HG03135 (cell line): Measurements from ENCODE around the gene WASHC4.

Experiments
- ATAC-seq: cut with Tn5 transposase; IDR thresholded peaks from one replicate; pipeline ENCODE4 v1.9.1; 2021; ENCODE audit warnings: mild to moderate bottlenecking, moderate library complexity; ENCODE audit not compliant: unreplicated experiment

The WASHC4 gene, protein sequence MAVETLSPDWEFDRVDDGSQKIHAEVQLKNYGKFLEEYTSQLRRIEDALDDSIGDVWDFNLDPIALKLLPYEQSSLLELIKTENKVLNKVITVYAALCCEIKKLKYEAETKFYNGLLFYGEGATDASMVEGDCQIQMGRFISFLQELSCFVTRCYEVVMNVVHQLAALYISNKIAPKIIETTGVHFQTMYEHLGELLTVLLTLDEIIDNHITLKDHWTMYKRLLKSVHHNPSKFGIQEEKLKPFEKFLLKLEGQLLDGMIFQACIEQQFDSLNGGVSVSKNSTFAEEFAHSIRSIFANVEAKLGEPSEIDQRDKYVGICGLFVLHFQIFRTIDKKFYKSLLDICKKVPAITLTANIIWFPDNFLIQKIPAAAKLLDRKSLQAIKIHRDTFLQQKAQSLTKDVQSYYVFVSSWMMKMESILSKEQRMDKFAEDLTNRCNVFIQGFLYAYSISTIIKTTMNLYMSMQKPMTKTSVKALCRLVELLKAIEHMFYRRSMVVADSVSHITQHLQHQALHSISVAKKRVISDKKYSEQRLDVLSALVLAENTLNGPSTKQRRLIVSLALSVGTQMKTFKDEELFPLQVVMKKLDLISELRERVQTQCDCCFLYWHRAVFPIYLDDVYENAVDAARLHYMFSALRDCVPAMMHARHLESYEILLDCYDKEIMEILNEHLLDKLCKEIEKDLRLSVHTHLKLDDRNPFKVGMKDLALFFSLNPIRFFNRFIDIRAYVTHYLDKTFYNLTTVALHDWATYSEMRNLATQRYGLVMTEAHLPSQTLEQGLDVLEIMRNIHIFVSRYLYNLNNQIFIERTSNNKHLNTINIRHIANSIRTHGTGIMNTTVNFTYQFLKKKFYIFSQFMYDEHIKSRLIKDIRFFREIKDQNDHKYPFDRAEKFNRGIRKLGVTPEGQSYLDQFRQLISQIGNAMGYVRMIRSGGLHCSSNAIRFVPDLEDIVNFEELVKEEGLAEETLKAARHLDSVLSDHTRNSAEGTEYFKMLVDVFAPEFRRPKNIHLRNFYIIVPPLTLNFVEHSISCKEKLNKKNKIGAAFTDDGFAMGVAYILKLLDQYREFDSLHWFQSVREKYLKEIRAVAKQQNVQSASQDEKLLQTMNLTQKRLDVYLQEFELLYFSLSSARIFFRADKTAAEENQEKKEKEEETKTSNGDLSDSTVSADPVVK

DNA sequence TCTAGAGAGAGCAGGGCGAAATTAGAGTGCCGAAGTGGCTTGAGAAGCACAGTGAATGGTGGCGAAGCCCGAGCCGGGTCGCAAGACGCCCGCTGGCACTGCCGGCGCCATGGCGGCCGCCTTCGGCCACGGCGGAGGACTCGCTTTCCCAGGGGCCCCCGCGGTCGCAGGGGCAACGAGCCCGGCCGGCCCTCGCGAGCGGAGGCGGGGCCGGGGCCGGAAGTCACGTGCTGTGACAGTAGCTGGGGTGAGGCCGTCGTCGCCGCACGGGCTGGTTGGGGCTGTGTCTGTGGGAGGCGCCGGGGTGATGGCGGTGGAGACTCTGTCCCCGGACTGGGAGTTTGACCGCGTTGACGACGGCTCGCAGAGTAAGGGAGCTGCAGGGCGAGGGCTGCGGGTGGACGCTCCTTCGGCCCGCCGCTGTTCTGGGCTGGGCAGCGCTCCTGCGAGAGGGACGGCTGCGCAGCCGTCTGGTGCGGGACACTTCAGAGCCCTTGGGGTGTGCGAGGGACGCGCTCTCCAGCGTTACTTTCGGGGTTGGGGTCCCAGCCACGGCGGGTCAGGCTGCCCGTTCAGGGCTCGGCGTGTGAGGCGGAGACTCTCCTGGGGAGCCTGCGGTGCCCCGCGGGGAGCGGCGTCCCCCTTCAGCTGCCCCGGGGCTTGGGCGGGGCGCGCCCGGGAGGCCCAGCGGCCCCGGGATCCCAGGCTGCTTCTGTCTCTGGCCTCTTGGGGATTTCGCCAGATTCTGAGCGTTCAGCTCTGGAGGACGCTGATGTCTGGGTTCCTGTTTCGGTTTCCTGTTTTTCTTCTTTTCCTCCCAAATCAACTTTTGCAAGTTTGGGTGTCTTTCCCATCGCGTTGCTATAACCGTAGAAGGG, at the start of gene WASHC4:
Gene WASHC4 (plus strand): TSS at position 238 of the 878 bp plus-strand sequence. CDS start 70 bp downstream, at position 308.
- ATAC-seq, result peak; percentile 90

GRCh38 chr12:105060715-105061378, 46.7 kb upstream of the WASHC4 start:
- ATAC-seq, result no peak

DNA sequence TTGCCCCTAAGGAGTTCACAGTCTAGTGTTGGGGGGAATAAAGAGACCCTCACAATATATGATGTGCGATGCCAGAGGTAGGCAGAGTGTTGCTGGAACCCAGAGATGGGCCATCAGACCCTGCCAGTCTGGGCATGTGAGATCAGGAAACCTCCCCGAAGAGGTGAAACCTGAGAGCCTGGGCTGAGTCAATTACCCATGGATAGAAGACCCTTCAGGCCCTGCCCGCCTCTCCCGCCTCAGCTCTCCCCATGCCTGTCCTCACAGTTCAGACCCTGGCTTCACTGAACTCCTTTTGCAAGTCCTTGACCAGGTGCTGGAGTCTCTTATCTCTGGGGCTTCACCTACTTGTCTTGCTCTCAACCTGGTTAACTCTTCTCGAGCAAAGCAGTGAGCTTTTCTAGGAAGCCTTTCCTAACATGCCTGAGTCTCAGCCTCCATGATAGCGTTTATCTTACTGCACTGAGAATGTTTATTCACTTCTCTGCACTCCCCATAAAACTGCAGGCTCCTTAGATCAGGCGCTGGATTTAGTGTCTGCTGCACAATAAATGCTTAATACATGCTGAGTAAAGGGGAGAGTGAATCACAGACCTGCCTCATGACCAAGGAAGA, 42.9 kb upstream of the WASHC4 start:
- ATAC-seq, result no peak

DNA sequence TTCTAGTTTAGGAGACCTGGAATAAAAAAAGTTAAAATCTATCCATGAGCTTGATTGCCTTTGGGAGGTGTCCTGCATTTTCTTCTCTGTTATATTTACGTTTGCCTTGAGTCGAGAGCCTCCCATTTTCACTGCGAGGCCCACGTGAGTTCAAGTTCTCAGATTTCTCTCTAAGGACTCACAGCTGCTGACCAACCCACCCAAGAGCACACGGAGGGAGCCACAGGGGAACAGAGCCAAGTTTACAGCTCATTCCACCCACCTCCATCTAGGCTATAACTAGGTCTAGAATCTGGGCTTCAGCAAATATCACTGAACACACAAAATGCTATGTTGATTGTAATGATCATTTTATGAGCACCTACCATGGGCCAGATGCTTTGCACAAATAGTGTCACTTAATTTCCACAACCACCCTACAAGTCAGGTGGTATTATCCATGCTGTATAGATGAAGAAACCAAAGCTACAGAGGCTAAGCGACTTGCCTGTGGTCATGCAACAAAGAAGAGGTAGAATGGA, 40.0 kb upstream of the WASHC4 start:
- ATAC-seq, result no peak

DNA sequence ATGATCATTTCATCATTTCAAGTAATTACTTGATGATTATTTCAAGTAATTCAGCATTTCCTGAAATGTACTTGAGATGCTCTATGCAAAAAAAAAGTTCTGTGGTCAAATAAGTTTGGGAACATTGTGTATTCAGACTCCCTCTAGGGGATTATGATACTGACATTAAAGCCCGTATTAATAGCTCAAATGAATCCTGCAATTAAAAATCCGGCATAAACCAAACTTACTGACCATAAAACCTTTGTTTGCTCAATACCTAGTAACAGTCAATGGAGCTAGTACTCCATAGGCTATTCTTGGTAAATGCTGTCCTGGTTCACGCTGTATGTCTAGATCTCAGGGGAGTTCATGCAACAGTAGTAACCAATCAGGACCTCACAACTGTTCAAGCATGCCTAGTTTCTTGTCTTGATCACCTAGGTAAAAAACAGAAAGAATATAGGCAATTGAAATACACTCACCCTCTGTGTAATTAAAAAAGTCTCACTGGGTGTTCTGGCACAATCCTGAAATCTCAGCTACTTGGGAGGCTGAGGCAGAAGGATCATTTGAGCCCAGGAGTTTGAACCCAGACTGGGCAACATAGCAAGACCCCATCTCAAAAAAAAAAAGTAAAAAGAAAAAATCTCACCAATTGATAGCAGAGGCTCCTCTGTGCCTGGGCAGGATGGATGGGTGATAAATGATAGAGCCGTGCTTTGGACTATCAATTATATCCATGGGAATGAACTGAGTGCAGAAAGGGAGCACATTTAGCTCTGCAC, 37.4 kb upstream of the WASHC4 start:
- no peak for ATAC-seq

- no peak for ATAC-seq
Observed at GRCh38 chr12:105071981-105072380, 35.5 kb upstream of the WASHC4 start.

- ATAC-seq, result no peak
Observed at GRCh38 chr12:105072888-105073488, 34.5 kb upstream of the WASHC4 start.

GRCh38 chr12:105076098-105076497, 31.4 kb upstream of the WASHC4 start:
- no peak for ATAC-seq

GRCh38 chr12:105076913-105077312, 30.6 kb upstream of the WASHC4 start:
- ATAC-seq, result no peak

- ATAC-seq, result no peak
Observed at GRCh38 chr12:105077435-105077834, 30.1 kb upstream of the WASHC4 start.

DNA sequence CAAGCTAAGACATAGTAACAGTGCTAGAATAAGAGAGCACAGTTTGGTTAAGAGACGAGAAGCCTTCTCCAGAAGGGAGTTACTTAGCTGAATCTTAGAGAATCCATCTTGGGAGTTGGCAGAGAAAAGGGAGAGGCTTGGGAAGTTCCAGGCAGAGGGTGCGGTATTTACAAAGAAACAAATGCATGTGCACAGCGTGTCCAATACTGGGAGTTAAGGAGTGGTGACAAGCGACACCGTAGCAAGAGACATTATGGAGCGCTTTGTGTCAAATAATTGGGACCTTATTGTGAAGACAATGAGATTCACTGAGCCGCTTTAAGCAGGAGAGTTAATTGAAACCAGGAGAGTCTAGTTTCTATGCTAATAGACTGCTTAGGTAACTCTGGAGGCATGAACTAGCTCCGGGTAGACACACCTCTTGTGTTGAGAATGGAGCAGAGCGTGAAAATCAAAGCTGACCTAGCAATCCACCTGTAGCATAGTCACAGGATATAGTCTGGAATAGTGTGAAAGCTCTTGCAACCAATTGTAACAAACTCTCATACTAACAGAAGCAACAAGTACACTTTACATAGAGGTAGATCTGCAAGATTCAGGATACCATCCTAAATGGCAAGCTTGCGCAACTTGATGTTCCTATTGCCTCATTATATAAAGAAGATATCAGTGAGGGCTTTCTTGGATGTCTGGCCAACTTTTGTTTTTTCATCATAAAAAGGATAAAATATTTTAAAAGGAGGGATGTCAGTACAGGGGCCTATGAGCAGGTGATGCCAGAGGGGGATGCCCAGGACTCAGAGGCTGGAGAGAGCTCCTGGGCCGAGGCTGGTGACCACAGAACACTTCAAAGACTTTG, 28.6 kb upstream of the WASHC4 start:
- no peak for ATAC-seq

DNA sequence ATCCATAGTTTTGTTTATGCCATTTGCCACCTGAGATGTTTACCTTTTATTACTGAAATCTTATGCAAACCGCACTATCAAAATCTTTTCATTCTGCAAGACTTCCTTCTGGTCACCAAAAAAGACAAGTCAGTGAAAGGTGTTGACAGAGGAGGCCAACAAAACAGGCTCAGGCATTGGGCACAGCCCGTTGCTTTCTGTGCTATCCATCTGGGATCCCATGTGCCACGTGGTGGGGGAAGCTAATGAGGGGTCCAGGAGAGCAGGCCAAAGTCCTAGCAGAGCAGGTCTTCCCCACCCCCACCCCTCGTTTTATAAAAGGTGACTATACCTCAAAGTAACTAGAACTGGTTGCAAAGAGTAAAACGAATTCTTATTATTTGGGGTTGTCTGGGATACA, 24.5 kb upstream of the WASHC4 start:
- ATAC-seq, result no peak

DNA sequence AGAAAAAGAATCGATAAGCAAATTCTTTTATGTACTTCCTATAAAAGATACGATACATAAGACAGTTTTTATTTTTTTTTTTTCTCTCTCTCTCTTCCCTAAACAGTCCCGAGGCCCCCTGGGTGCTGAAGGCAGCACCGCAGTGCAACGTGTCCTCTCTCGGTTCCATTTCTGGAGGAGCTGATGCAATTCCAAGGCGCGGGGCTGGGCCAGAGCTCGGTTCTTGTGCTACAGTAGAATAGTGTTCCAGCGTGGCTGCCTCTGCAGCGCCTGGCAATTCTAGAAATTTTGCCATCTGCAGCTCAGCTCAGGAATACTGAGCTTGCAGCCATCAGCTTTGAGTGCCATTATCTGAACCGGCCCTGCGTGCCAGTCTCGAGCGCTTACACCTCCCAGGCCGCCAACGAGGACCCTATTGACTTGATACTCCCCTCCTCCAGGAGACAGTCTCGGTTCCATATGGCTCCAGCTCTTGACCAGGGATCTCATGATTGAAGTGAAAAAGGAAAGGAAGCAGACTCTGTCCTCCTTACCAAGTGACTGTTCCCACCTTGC, 23.9 kb upstream of the WASHC4 start:
- ATAC-seq, result peak; percentile 30

DNA sequence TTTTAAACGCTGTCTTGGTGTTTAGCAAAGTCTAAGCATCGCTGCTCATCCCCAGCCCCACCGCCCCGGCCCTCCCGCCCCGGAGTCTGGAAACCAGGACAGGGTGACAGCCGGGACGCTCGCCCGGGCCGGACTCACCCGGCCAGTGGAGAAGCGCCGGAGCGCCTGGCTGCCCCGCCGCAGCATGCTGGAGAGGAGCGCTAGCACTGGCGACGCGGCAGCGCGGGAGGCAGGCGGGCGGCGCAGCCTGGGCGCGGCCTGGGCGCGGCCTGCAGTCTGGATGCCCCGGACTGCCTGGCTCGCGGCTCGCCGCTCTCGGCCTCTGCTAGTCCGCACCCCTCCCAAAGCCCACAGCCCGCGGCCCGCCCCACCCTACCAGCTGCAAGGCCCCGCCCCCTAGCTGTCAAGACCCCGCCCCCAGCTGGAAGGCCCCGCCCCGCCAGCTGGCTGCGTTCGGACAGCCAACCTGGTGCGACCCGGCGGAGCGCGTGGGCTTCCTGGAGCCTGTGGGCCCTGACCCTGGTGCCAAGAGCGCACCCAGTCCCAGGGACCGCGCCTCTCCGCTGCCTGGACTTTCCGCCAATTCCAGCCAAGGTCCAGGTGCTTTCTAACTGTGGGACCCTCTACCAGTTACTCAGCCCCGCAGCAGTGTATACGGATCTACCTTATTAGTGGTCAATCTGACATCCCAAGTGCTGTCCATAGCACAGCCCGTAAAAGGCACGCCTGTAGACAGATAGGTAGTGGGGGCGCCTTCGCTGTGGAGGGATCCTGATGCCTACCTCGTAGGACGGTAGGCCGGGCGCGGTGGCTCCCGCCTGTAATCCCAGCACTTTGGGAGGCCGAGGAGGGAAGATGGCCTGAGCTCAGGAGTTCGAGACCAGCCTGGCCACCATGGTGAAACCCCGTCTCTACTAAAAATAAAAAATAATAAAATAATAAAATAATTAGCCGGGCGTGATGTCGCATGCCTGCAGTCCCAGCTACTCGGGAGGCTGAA, 23.0 kb upstream of the WASHC4 start, which contains the start of gene ALDH1L2:
Gene ALDH1L2 (minus strand): TSS at position 208 of the 1,000 bp plus-strand sequence. CDS start 22 bp downstream, at position 186.
- peak; percentile 88 for ATAC-seq

DNA sequence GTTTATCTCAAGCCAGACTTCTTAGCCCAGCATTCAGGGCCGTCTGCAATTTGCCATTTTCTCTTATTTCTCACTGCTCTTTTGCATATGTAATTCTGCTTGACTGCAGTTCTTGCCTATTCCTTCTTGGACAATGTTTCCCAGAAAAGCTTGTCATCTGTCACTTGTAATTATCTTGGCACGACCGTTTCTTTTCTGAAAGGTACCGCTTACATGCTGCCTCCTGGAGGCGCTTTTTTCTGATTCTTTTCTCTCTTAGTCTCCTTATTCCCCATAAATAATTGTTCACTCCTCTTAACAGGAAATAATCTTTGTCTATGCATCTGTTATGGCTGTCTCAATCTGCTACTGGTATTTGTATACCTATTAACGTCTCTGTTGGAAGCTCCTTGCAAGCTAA, 22.0 kb upstream of the WASHC4 start:
- ATAC-seq, result no peak
